MCF 10A (cell line): Measurements from ENCODE around the gene TACR1. TPM values are rescaled to one million over a fixed set of nuclear protein-coding genes. Genes with fewer than 3 reads are reported as not detected.

Experiments used
- BruUV-seq: library from RNA; stranded (reverse); fragments of 400-500 nt; replicated peaks from 2 replicates; lab custom pipeline; 2021; lab: Mats Ljungman, UMichigan
- CTCF ChIA-PET: fragments of 300-600 bp; sonication (Branson Sonifier 250); formaldehyde crosslinking; extraction: SDS; loops from one replicate; lab custom pipeline; 2021; ENCODE audit warnings: antibody characterized with exemption, inconsistent platforms; lab: Yijun Ruan, JAX
- POLR2A ChIA-PET: fragments of 300-600, 350-650 bp; sonication (Branson Sonifier 250); formaldehyde crosslinking; extraction: SDS; loops from one replicate; lab custom pipeline; 2020; ENCODE audit warnings: antibody characterized with exemption, inconsistent platforms; lab: Yijun Ruan, JAX
- DNase-seq: peaks from one replicate; pipeline ENCODE4 v3.0.0-alpha.2; 2018; ENCODE audit not compliant: unreplicated experiment
- H3K27ac Mint-ChIP-seq: one replicate; pipeline ENCODE4 v1.8.0; 2022; ENCODE audit warnings: mild to moderate bottlenecking, low read depth, mixed read lengths; ENCODE audit not compliant: unreplicated experiment
- H3K27me3 Mint-ChIP-seq: one replicate; pipeline ENCODE4 v1.8.0; 2022; ENCODE audit warnings: mixed read lengths; ENCODE audit not compliant: insufficient read depth, unreplicated experiment
- H3K36me3 Mint-ChIP-seq: one replicate; pipeline ENCODE4 v1.8.0; 2022; ENCODE audit warnings: mild to moderate bottlenecking, moderate library complexity, mixed read lengths; ENCODE audit not compliant: insufficient read depth, unreplicated experiment
- H3K4me1 Mint-ChIP-seq: one replicate; pipeline ENCODE4 v1.8.0; 2022; ENCODE audit warnings: mixed read lengths; ENCODE audit not compliant: insufficient read depth, unreplicated experiment
- H3K4me3 Mint-ChIP-seq: one replicate; pipeline ENCODE4 v1.8.0; 2022; ENCODE audit warnings: mild to moderate bottlenecking, moderate library complexity, mixed read lengths; ENCODE audit not compliant: unreplicated experiment
- H3K9me3 Mint-ChIP-seq: one replicate; pipeline ENCODE4 v1.8.0; 2022; ENCODE audit warnings: mixed read lengths; ENCODE audit not compliant: unreplicated experiment
- CTCF ChIP-seq: fragments of 200-600 bp; IDR thresholded peaks from one replicate; pipeline ENCODE4 v1.8.0; 2022; ENCODE audit warnings: antibody characterized with exemption, mild to moderate bottlenecking; ENCODE audit not compliant: unreplicated experiment
- intact Hi-C: fragments of 100-400 bp; cut with micrococcal nuclease; formaldehyde crosslinking; loops from 2 replicates; pipeline ENCODE4 v1.14.1; 2022
- total RNA-seq: library from RNA; stranded (reverse); gene quantifications from 2 replicates; pipeline ENCODE4 v1.2.3, GENCODE V29; 2022

The TACR1 gene
- total RNA-seq, 1 experiment from 2014 or later: not detected

DNA sequence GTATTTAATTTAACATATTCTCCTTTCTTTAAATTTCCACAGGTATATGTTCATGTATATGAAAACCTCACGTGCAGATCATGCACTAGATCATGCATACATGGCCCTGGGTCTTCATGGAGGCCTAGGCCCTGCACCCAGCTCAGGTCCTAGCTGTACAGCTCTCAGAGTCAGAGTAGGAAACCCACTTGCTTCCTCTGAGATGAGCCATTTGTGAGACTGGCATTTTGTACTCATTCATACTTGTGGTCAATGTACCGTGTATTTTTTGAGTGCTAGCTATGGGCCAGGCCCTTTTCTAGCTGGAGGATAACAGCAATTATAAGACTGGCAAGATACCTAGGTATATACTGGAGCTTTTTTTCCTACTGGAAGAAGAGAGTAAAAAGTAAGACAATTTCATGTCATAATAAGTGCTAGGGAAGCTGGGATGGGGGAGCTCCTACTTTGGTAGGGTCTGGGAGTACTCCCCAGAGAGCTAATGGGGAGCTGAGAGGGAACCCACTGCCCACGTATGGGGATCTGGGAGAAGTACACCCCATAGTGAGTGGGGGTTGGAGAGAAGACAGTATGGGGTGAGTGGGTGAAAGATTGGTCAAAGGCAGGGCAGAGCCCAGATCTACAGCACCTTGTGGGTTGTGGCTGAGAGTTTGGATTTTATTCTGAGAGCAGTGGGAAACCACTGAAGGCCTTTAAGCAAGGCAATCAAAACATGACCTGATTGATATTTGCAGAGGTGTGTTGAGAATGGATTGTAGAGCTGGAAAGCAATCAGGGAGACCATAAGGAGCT lies 168.9 kb downstream of the TACR1 start:
- no peak for DNase-seq
- H3K4me3 Mint-ChIP-seq: no peak overlapping the region
- intact Hi-C loops: no loop called here
- ChIA-PET POLR2A (interaction anchor here (0.6 to 1.3 kb wide), 2 partner anchors 12 to 431 kb away, joined by 3 to 4 read pairs; no protein-coding TSS in a partner anchor), CTCF (interaction anchor here (0.6 to 1.6 kb wide), 5 partner anchors 9 to 264 kb away, joined by 3 to 5 read pairs (median 4); no protein-coding TSS in a partner anchor)
- H3K27me3 Mint-ChIP-seq: no peaks in the 10 kb centered on the region
- no TSS peak for BruUV-seq
- no peak overlapping the region for H3K27ac Mint-ChIP-seq
- no peaks in the 10 kb centered on the region for H3K9me3 Mint-ChIP-seq
- no peak for TF ChIP-seq CTCF
- no peaks in the 10 kb centered on the region for H3K36me3 Mint-ChIP-seq
- no peaks in the 10 kb centered on the region for H3K4me1 Mint-ChIP-seq

GRCh38 chr2:75027886-75028285 lies 171.4 kb downstream of the TACR1 start:
- H3K27ac Mint-ChIP-seq: no peak overlapping the region
- CTCF ChIA-PET: interaction anchor here (0.7 to 1.5 kb wide), 2 partner anchors 13 to 327 kb away, joined by 3 to 4 read pairs; no protein-coding TSS in a partner anchor
- no peak for TF ChIP-seq CTCF
- no peak for DNase-seq
- H3K4me1 Mint-ChIP-seq: no peaks in the 10 kb centered on the region
- POLR2A ChIA-PET: no interaction called here
- BruUV-seq: no TSS peak
- H3K27me3 Mint-ChIP-seq: no peaks in the 10 kb centered on the region
- no peak overlapping the region for H3K4me3 Mint-ChIP-seq
- intact Hi-C loops: no loop called here
- H3K36me3 Mint-ChIP-seq: no peaks in the 10 kb centered on the region
- no peaks in the 10 kb centered on the region for H3K9me3 Mint-ChIP-seq

- Mint-ChIP-seq H3K4me3 (no peak overlapping the region), H3K36me3 (no peaks in the 10 kb centered on the region), H3K4me1 (no peaks in the 10 kb centered on the region), H3K27me3 (no peaks in the 10 kb centered on the region), H3K27ac (no peak overlapping the region), H3K9me3 (no peaks in the 10 kb centered on the region)
- ChIA-PET CTCF (interaction anchor here (0.5 to 1.0 kb wide), 2 partner anchors 39 to 339 kb away, joined by 3 read pairs; no protein-coding TSS in a partner anchor), POLR2A (no interaction called here)
- TF ChIP-seq CTCF: no peak
- intact Hi-C loops: no loop called here
- no peak for DNase-seq
- no TSS peak for BruUV-seq
These were observed 173.5 kb downstream of the TACR1 start for GRCh38 chr2:75025633-75026380.

- Mint-ChIP-seq H3K4me3 (no peak overlapping the region), H3K4me1 (no peaks in the 10 kb centered on the region), H3K27ac (no peak overlapping the region), H3K27me3 (no peaks in the 10 kb centered on the region), H3K36me3 (no peaks in the 10 kb centered on the region), H3K9me3 (no peaks in the 10 kb centered on the region)
- no TSS peak for BruUV-seq
- intact Hi-C loops: no loop called here
- no peak for TF ChIP-seq CTCF
- no peak for DNase-seq
- POLR2A ChIA-PET: no interaction called here
- CTCF ChIA-PET: interaction anchor here (1.0 kb wide), 1 partner anchor 39 kb away, joined by 3 read pairs; no protein-coding TSS in a partner anchor
These were observed 174.1 kb downstream of the TACR1 start for GRCh38 chr2:75025216-75025615.
